ENCODE data around the gene EPS15. TPM values are rescaled to one million over a fixed set of nuclear protein-coding genes. Genes with fewer than 3 reads are reported as not detected.

EPS15 gene
- total and polyA plus RNA-seq, 8 donors, result 9.9 to 42.0 (median 25.3) TPM

- Histone ChIP-seq H3K9me3 (no peaks in the 10 kb centered on the region), H3K4me3 (no peak overlapping the region), H3K27me3 (no peaks in the 10 kb centered on the region), H3K4me1 (no peaks in the 10 kb centered on the region), H3K27ac (no peak overlapping the region), H3K36me3 (peaks cover 0 to 4% (median 0%) of the 10 kb centered on the region in 3 donors)
- no peak for FAIRE-seq
- TF ChIP-seq CTCF (IDR thresholded peaks at IDR 0.05), result no peak
- no peak for ATAC-seq
- no peak for DNase-seq
- intact Hi-C loops (cut with DNase I), result no loop called here
These were observed 146.5 kb downstream of the EPS15 start for GRCh38 chr1:51372561-51372960.

- H3K36me3 ChIP-seq, result no peaks in the 10 kb centered on the region
- intact Hi-C loops (cut with DNase I), result no loop called here
- FAIRE-seq (no peak), ATAC-seq (no peak), DNase-seq (no peak)
- no peaks in the 10 kb centered on the region for H3K27me3 ChIP-seq
- H3K9me3 ChIP-seq, result no peaks in the 10 kb centered on the region
- TF ChIP-seq CTCF (IDR thresholded peaks at IDR 0.05), result no peak
- H3K4me1 ChIP-seq, result no peaks in the 10 kb centered on the region
- H3K4me3 ChIP-seq, result no peak overlapping the region
- H3K27ac ChIP-seq, result no peak overlapping the region
- 88 to 91% methylated on average over 4 of the region's 4 CpGs for WGBS, 2 donors
These were observed 149.9 kb downstream of the EPS15 start for GRCh38 chr1:51369171-51369570.

GRCh38 chr1:51365774-51366173, 153.3 kb downstream of the EPS15 start:
- Histone ChIP-seq H3K27me3 (no peaks in the 10 kb centered on the region), H3K9me3 (no peaks in the 10 kb centered on the region), H3K4me3 (no peak overlapping the region), H3K4me1 (no peaks in the 10 kb centered on the region), H3K27ac (no peak overlapping the region), H3K36me3 (peaks cover 0 to 3% (median 0%) of the 10 kb centered on the region in 3 donors)
- 100% methylated on average over 1 of the region's 1 CpG for WGBS, 2 donors
- TF ChIP-seq CTCF (IDR thresholded peaks at IDR 0.05), result no peak
- DNase-seq, result no peak
- no peak for FAIRE-seq
- ATAC-seq, result no peak
- intact Hi-C loops (cut with DNase I), result no loop called here

GRCh38 chr1:51359879-51360278, 159.2 kb downstream of the EPS15 start:
- ATAC-seq, result no peak
- intact Hi-C loops (cut with DNase I), result no loop called here
- Histone ChIP-seq H3K9me3 (no peaks in the 10 kb centered on the region), H3K4me3 (no peak overlapping the region), H3K27me3 (no peaks in the 10 kb centered on the region), H3K36me3 (peaks cover 0 to 14% (median 0%) of the 10 kb centered on the region in 3 donors), H3K27ac (no peak overlapping the region), H3K4me1 (no peaks in the 10 kb centered on the region)
- 97 to 99% methylated on average over 4 of the region's 4 CpGs for WGBS, 2 donors
- DNase-seq, result no peak
- no peak for FAIRE-seq
- no peak for TF ChIP-seq CTCF (IDR thresholded peaks at IDR 0.05)

GRCh38 chr1:51355382-51355781, 163.7 kb downstream of the EPS15 start:
- FAIRE-seq (no peak), ATAC-seq (no peak), DNase-seq (no peak)
- no peak for TF ChIP-seq CTCF (IDR thresholded peaks at IDR 0.05)
- Histone ChIP-seq H3K27ac (no peak overlapping the region), H3K36me3 (peaks cover 0 to 10% (median 0%) of the 10 kb centered on the region in 3 donors), H3K4me1 (no peaks in the 10 kb centered on the region), H3K27me3 (no peaks in the 10 kb centered on the region), H3K9me3 (no peaks in the 10 kb centered on the region), H3K4me3 (no peak overlapping the region)
- intact Hi-C loops (cut with DNase I), result no loop called here
- 62 to 77% methylated on average over 1 of the region's 1 CpG for WGBS, 2 donors

All from pancreas (tissue), 10 donors.